ENCODE measurements around the gene RIPOR3.

RIPOR3 gene

DNA sequence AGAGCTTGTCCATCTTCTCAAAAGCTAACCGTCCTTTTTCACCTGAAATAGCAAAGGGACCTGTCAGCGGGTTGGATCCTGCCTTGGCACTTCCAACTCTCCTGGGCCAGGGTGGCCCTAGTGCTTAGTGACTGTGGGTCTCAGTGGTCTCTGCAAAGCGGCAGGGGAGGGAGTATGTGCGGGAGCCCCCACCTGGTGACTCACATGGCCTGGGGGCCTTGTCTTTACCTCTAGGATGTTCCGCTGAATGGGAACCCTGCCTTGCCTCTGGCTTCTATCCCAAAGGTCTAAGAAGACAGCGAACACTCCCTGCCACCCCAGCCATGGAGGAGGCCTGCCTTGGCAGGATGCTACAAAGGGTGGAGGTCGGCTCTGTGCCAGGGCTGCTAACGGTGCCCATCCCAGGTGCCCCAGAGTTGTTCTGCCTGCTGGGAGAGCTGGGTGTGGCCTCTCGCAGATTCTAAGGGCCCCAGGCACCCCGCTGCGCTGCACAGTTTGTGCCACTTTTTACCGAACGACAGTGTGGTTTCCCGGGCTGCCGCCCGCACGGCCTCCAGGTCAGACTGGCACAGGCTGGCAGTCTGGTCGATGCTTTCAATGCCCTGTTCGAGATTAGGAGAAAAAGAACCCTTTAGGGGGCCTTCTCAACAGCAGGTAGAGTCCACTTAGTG, 103.9 kb downstream of the RIPOR3 start:
- no peak for DNase-seq

- DNase-seq = no peak
Measured at GRCh38 chr20:50586531-50587232, 104.7 kb downstream of the RIPOR3 start.

GRCh38 chr20:50585678-50586077, 105.7 kb downstream of the RIPOR3 start:
- DNase-seq = peak; percentile 35

DNA sequence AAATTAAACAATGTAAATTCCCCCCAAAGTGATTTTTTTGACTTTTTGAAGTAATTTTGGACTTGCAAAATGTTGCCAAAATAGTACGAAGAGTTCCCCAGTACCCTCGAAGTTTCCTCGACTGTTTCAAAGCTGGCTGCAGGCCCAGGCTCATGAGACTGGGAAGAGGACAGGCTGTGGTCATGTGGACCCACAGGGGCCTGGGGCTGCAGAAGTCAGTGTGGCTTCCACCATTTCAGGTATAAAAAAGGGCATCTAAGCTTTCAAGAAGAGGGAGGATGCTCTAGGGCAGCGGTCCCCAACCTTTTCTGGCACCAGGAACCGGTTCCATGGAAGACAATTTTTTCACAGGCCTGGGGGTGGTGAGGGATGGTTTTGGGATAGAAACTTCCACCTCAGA, 106.1 kb downstream of the RIPOR3 start:
- DNase-seq = no peak

- no peak for DNase-seq
Measured at GRCh38 chr20:50584687-50585086, 106.7 kb downstream of the RIPOR3 start.

DNA sequence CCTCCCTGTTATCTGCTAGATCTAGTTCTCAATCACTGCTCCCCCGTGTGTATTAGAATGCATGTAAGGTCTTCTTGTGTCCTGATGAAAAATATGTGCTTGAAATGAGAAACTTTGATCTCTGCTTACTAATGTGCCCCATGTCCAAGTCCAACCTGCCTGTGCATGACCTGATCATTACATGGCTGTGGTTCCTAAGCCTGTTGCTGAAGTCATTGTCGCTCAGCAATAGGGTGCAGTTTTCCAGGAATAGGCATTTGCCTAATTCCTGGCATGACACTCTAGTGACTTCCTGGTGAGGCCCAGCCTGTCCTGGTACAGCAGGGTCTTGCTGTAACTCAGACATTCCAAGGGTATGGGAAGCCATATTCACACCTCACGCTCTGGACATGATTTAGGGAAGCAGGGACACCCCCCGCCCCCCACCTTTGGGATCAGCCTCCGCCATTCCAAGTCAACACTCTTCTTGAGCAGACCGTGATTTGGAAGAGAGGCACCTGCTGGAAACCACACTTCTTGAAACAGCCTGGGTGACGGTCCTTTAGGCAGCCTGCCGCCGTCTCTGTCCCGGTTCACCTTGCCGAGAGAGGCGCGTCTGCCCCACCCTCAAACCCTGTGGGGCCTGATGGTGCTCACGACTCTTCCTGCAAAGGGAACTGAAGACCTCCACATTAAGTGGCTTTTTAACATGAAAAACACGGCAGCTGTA, 107.7 kb downstream of the RIPOR3 start:
- DNase-seq = no peak

DNA sequence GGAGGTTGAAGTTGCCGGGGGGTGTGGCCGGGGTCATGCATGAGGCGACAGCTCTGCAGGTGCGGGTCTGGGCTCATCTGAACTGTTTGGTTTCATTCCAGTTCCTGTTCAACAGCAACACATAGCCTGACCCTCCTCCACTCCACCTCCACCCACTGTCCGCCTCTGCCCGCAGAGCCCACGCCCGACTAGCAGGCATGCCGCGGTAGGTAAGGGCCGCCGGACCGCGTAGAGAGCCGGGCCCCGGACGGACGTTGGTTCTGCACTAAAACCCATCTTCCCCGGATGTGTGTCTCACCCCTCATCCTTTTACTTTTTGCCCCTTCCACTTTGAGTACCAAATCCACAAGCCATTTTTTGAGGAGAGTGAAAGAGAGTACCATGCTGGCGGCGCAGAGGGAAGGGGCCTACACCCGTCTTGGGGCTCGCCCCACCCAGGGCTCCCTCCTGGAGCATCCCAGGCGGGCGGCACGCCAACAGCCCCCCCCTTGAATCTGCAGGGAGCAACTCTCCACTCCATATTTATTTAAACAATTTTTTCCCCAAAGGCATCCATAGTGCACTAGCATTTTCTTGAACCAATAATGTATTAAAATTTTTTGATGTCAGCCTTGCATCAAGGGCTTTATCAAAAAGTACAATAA, 108.6 kb downstream of the RIPOR3 start:
- DNase-seq = no peak

DNA sequence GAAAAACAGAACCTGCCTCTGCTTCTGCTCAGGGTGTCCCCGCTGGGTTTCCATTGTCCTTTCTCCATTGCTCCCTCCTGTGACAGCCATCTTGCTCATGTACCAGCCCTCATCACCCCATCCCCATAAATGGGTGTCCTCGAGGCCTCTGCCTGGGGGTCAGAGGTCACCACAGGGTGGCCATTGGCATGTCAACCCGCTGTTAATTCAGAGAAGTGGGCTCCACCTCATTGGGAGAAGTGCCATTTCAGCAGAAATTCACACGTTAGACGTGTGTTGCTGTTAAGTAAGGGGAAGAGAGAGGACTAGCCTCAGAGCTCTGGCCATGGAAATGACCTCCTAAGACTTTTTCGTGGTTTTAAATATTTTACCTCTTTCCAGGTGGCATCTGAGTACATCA, 109.2 kb downstream of the RIPOR3 start:
- DNase-seq = no peak

GRCh38 chr20:50580842-50581544, 110.3 kb downstream of the RIPOR3 start:
- no peak for DNase-seq

DNA sequence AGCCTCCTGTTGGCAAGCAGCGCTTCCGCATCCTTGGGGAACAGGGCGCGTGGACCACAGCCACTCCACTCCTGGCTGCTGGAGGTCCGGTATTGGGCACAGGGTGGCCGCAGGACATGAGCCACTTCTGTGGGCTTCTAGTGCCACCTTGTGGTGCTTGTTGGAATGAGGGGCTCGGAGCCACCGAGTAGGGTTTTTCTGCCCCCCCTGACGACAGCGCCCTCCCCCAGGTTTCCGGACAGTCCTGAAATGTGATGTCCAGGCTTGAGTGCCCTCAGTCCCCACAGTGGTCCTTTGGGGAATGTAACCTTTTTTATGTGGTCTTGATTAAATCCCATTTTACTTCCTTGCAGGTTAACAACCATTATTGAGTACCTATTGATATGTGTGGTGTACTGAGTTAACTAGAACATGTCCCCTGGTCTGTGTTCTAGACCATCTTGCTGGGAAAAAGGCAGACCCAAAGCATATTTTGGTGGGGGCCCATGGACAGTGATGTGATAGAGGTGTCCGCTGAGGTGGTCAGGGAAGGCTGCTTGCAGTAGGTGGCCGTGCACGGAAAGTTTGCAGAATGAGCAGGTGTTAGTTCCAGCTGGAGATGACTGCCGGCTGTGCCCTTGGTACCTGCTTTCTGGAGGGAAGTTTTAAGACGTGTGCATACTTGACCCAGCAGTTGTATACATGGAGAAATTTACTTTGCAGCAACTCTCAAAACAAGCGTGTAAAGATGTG, 111.2 kb downstream of the RIPOR3 start:
- peak; percentile 36 for DNase-seq

- no peak for DNase-seq
Measured at GRCh38 chr20:50579511-50579910, 111.8 kb downstream of the RIPOR3 start.

DNA sequence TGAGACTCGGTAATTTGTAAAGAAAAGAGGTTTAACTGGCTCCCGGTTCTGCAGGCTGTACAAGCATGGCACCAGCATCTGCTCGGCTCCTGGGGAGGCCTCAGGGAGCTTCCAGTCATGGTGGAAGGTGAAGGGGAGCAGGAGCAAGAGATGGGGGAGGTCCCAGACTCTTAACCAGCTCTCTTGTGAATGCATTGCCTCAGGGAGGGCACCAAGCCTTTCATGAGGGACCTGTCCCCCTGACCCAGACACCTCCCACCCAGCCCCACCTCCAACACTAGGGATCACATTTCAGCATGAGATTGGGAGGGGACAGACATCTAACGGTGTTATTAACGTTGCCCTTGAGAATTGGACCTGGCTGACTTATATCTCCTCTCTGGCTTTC, 112.6 kb downstream of the RIPOR3 start:
- DNase-seq = no peak

DNA sequence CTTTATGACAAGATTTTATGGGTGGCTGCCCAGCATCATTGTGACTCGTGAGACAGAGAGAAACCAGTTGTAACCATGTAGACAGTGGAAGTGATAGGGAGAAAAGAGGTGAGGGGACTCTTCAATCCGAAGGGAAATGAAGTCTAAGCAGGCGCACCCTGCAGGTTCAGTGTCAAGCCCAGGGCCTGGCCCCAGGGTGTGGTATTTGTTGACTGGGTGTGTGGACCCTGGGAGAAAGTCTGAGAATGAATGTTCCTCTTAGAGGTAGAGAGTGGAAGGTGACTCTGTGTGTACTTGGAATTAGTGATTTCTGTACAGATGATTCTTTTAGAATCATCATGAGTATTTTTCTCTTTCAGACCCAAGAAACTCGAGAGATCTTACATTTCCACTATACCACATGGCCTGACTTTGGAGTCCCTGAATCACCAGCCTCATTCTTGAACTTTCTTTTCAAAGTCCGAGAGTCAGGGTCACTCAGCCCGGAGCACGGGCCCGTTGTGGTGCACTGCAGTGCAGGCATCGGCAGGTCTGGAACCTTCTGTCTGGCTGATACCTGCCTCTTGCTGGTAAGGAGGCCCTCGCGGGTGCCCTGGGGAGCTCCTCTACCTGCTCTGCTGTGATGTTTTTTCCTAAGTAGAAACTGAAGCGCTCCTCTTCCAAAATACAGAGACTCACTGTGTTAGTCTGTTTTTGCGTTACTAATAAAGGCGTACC, 113.1 kb downstream of the RIPOR3 start:
- DNase-seq = no peak

- DNase-seq = no peak
Measured at GRCh38 chr20:50577175-50578018, 113.9 kb downstream of the RIPOR3 start.

GRCh38 chr20:50575865-50576720, 115.2 kb downstream of the RIPOR3 start:
- DNase-seq = peak; percentile 41

- DNase-seq = no peak
Measured at GRCh38 chr20:50574586-50574985, 116.8 kb downstream of the RIPOR3 start.

GRCh38 chr20:50574108-50574507, 117.2 kb downstream of the RIPOR3 start:
- no peak for DNase-seq

DNA sequence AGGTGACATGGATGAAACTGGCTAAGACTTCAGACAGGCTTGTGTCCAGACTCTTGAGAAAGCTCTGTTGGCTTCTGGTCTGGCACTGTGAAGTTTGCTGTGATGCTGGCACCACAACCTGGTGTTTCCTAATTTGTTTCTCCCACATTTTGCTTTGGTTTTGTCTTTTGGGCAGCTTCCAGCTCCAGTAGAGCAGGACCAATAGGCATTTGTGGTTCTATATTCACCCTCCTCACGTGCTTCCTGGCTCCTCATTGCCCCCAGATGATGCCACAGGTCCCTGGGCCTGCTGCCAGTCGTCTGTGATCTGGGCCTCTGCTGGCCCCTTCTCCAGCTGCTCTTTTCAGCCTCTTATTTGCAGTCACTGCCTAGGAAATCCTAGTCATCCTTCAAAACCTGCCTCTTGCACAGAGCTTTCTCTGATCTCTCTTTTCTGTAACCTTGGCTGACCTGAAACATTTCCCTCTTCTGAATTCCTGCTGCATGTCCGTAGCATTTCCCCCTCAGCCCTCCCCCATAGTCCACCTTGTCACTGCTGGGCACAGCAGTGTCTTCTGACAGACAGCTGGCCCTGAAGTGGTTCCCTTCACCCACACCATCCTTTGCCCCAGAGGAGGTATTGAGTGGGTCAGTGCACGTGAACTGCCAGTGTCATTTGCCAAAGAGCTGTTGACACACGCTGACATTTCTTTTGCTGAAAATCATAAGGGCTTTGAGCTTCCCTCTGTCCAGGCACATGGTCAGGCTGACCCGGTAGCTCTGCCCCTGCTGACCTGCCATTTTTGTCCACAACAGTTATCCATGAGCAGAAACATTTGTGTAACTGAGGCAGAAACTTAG, 118.2 kb downstream of the RIPOR3 start:
- DNase-seq = no peak

- no peak for DNase-seq
Measured at GRCh38 chr20:50571466-50571865, 119.9 kb downstream of the RIPOR3 start.

Data from NCI-H146 (cell line).